Brain pericyte (primary cell): ENCODE measurements around the gene PRSS53.

Source experiments
- DNase-seq: peaks from one replicate; pipeline ENCODE4 v3.0.0-alpha.2; 2012; ENCODE audit warnings: low read depth, low spot score

PRSS53 gene

GRCh38 chr16:31050280-31051030 is 38.3 kb downstream of the PRSS53 start:
- DNase-seq = no peak

GRCh38 chr16:31043898-31044481 is 44.8 kb downstream of the PRSS53 start:
- DNase-seq = no peak

- no peak for DNase-seq
These were observed 45.4 kb downstream of the PRSS53 start for GRCh38 chr16:31043352-31043751.

GRCh38 chr16:31042866-31043265 is 45.9 kb downstream of the PRSS53 start:
- no peak for DNase-seq

DNA sequence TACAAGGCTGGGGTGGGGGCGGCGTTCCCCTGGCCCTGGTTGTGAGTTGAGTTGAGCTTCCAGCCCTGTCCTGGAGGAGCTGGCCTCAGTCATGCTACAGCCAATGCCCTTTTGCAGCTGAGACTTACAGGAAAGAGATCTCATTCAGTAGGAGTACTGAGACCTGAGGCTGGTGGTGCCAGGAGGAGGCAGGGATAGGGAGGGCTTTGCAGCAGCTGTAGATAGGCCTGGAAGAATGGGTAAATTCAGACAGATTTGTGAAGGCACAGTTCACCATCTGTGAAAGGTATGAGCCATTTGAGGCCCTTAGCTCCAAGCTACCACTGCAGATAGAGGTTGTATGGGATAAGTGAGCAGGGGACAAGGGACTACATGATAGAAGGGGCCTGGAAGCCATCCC is 49.8 kb downstream of the PRSS53 start:
- no peak for DNase-seq

GRCh38 chr16:31036691-31037090 is 52.1 kb downstream of the PRSS53 start:
- no peak for DNase-seq

GRCh38 chr16:31033709-31034492 is 54.8 kb downstream of the PRSS53 start:
- DNase-seq = no peak
